GM19099 (cell line): ENCODE results near the gene DOC2A.

Experiments
- POLR2A ChIP-seq: IDR thresholded peaks from 3 replicates; pipeline ENCODE4 v1.6.1; 2011; ENCODE audit warnings: low read depth; ENCODE audit not compliant: insufficient read length; ENCODE audit errors: extremely low read depth

DOC2A gene

DNA sequence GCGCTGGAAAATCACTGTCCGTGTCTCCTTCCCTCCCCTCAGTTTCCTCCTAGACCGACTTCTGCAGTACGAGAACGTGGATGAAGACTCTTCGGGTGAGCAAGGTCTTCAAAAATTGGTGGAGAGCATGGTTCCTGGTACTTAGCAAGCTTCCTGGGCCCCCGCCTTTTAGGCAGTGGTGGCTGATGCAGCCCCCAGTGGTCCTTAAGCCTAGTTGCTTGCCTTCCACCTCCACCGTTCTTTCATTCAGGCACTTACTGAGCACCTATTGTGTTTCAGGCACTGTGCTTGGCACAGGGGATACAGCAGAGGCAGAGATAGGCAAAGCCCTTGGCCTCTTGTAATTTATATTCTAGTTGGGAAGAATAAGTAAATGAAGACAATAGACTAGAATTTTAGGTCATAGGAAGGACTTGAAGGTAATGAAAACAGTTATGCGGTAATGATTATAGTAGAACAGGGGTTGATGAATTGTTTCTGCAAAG, 14.0 kb downstream of the DOC2A start:
- no peak for TF ChIP-seq POLR2A

DNA sequence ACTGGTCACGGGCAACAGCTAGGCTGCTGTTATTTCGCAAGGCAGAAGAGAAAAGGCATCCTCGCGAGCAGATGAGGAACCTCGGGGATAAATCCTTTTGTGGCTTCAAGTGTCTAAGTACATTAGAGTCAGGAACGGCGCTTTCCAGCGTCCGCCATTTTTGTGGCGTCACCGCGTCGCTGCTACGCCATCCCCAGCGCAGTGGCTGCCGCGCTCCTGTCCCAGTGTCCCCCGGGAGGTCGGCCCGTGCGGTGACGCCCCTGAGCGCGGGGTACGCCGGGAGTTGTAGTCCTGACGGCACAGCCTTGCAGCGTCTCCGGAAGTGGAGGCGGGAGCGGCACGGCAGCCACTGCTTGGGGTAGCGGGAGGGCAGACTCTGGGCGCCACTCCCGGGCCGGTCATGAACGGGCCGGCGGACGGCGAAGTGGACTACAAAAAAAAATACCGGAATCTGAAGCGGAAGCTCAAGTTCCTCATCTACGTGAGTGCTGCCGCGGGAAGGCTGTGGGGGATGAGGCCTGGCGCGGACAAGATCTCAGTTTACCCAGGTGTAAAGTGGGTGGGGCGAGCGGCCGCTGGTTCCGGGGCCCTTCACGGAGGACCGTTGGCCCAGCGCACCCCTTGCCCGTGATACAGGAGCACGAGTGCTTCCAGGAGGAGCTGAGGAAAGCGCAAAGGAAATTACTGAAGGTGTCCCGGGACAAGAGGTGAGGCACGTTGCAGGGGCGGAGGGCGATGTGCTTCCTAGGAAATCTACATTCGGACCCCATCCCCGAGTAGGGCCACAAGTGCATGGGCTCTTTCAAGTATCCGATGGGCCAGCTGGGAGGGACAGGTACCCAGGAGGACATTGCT, 14.7 kb downstream of the DOC2A start, which contains the start of gene INO80E:
TSS of gene INO80E (plus strand) at position 331 of the 855 bp plus-strand sequence. CDS start at position 401, 70 bp downstream.
- TF ChIP-seq POLR2A, result peak; percentile 74

DNA sequence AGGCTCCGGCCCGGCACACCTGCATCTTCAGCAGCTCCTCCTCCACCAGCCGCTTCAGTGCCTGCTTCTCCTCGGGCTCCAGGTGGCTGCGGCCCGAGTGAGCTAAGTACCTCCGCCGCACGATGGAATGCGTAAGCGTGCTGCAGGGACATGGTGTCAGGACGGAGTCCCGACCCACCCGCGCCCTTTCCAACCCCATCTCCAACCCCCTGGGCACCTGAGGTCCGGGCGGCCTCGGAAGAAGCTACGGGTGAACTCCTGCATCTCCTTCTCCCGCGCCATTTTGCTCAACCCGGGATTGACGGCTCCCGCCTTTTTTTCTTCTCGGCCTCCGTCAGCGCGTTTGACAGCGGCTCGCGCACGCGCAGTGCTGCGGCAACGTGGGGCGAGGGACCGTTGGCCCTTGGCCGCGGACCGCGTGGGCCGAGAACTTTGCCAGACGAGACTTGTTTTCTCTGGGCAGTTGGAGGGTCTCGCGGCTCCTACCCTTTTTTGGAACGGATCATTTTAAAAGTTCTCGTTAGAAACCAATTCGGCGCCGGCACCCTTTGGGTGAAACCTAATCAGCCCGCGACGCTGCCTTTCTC, 15.4 kb downstream of the DOC2A start, which contains the start of gene HIRIP3:
TSS of gene HIRIP3 (minus strand) at position 294 of the 587 bp plus-strand sequence. CDS start at position 282, 12 bp downstream.
- TF ChIP-seq POLR2A, result peak; percentile 62

DNA sequence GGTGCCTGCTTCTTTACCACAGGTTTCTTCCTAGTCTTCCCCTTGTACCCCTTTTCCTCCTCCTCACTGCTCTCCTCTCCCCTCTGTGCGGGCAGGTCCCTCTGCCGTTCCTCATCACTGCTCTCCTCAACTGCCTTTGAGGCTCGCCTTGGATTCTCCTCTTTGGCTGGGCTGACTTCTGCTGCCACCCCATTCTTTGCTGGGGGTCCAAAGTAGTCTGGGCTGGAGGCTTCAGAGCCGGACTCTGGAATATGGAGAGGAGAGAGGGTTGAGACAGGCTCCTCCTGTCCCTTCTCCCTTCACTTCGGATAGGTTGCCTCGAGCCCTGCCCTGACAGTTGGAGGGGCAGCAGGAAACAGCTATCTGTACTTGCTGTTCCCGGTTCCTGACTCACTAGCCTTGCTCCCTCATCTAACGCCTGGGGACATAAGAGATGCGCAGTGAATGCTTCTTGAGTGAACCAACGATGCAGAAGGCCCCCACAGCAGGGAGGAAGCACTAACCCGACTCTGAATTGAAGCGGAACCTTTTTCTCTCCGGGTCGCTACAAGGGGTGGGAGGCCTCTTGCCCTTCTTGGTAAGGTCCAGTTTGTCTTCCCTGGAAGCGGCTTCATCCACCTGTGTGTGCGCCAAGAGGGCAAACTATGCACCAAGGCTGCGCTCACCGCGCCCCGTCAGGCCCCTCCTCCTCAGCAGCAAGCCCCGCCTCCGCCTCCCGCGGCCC, 16.1 kb downstream of the DOC2A start:
- no peak for TF ChIP-seq POLR2A

DNA sequence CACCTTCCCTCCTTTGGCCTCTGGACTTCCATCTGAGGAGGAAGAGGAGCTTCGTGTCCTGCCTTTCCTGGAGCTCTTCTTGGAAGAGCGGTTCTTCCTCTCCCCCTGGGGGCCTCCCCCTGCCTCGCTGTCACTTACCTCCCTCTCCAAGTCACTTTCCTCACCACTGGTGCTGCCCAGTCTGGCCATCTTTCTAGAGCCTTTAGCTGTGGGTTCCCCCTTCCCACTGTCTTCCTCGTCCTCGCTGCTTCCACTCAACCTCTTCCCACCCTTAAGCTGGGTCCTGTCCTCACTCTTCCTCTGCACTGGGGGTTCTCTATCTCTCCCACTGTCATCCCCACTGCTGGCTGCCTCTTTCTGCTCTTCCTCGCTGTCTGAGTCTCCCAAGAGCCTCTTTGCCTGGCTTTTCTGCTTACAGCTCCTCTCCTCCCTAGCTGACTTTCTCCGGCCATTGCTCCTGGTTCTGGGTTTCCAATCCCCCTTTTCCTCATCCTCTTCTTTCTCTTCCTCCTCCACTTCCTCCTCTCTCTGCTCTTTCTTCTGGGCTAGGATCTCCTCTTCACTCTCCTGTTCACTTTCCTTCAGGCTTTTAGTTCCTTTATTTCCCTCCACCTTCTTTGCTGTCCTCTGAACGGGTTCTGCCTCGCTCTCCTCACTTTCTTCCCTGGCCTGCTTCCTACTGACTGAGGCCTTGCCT, 16.8 kb downstream of the DOC2A start:
- TF ChIP-seq POLR2A, result no peak

DNA sequence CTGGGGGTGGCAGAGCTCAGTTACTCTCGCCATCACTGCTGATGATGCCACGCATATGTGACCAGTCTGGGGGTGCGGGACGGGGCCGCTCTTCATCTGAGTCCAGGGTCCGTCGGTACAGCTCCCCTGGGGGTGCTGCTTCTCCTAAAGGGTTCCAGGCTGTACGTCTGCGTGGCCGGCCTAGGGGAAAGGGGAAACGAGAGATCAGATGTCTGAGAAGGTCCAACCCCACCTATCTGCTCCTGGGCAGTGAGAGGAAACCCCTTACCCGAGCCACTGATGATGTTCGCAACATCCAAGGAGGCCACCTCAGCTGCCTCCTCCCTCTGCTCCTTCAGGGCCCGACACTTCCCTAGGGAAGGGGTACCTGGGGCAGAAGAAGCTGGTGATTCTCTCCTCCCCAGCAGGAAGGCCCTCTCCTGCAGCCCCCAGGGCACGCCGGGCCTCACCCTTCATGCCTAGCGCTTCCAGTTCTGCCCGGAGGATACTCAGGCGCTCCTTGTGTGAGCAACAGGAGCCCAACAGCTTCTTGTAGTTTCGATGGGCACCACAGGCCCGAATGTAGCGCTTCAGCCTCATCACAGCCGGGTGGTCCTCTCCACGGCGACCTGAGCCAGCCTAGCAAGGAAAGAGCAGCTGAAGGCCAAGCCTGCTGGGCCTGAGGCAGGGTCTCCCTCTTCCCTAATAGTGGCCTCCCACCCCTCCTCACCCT, 17.5 kb downstream of the DOC2A start:
- TF ChIP-seq POLR2A, result no peak

DNA sequence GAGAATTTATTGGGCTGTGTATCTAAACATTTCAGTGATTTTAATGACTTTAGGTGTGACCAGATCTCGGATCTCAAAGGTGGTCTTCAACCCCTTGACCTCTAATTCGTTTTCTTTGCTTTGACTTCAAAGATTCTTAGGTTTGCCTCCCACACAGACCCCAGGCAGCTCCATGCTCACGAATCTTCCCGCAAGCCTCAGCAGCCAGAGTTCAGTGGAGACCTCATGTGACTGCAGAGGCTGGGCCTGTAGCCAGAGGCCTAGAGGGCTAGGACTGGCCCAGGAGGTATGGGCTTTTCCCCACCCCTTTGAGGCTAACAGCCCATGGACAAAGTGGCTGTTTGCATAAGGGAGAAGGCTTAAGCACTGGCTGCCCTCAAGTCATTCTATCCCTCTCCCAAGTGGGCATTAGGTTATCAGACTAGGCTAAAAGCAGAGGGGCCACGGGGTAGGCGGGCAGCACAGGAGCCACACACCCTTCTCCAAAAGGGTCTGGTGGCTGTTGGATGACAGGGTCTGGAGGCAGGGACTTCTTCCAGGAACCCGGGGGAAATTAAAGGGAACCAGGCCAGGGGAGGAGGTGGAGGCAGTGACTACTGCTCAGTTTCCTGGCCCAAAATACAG, 18.4 kb downstream of the DOC2A start:
- TF ChIP-seq POLR2A, result peak; percentile 0

DNA sequence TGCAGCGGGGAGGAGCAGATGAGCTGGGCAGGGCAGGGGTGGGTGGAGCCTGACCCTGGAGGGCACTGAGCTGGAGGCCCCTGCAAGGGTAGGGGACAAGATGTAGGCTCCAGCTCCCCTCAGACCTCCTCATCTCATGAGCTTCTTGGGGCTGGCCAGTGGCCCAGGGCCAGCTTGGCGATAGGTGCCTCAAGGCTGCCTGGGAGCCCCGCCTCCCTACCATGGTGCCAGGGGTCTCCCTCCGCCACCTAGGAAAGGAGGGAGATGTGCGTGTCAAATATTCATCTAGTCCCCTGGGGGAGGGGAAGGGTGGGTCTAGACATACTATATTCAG, 19.3 kb downstream of the DOC2A start:
- no peak for TF ChIP-seq POLR2A

DNA sequence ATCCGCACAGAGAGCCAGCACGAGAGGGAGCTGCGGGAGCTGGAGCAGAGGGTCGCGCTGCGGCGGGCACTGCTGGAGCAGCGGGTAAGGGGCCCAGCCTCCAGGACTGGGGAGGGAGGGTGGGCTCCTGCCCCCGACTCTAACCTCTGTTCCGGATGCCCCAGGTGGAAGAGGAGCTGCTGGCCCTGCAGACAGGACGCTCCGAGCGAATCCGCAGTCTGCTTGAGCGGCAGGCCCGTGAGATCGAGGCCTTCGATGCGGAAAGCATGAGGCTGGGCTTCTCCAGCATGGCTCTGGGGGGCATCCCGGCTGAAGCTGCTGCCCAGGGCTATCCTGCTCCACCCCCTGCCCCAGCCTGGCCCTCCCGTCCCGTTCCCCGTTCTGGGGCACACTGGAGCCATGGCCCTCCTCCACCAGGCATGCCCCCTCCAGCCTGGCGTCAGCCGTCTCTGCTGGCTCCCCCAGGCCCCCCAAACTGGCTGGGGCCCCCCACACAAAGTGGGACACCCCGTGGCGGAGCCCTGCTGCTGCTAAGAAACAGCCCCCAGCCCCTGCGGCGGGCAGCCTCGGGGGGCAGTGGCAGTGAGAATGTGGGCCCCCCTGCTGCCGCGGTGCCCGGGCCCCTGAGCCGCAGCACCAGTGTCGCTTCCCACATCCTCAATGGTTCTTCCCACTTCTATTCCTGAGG, 19.8 kb downstream of the DOC2A start:
- no peak for TF ChIP-seq POLR2A

DNA sequence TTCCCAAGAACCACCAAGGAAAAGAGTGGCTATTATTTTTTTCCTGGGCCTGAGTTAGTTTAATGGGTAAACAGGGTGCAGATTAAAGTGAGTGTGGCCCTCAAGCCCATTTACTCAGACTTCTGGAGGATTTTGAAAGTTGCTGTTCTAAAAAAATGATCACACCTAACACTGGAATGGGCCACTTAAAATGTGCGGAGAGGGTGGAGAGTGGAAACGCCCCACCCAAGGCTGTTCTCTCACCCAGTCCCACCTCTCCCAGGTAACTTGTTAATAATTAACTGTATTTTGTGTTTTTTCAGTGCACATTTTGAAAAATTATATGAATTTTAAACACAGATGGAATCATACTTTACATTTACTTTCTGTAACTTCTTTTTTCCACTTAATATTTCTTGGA, 20.8 kb downstream of the DOC2A start:
- TF ChIP-seq POLR2A, result no peak

DNA sequence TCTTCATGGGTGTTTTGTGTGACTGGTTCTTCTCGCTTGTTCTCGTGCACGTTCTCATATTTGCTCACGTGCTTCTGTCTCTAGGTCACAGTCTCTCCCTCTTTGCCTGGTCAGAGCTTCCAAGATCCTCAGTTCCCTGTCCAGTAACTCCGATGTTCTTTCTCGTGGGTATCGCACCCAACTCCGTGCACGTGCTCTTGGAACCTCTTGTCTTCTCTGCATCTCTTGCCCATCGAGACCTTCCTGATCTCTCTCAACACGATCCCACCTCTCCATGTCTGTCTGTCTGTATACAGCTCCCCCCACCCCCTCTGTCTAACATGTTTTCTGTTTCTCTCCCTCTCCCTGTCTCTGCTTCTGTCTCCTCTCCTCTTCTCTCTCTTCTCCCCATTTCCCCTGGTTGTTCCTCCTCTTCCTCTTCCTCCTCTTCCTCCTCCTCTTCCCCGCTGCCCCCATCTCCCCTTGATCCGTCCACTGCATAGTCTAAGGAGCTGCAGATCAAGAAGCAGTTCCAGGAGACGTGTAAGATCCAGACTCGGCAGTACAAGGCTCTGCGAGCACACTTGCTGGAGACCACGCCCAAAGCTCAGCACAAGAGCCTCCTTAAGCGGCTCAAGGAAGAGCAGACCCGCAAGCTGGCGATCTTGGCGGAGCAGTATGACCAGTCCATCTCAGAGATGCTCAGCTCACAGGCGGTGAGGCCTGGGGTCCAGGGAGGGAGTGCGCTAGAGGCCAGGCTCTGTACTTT, 21.5 kb downstream of the DOC2A start:
- TF ChIP-seq POLR2A, result no peak

DNA sequence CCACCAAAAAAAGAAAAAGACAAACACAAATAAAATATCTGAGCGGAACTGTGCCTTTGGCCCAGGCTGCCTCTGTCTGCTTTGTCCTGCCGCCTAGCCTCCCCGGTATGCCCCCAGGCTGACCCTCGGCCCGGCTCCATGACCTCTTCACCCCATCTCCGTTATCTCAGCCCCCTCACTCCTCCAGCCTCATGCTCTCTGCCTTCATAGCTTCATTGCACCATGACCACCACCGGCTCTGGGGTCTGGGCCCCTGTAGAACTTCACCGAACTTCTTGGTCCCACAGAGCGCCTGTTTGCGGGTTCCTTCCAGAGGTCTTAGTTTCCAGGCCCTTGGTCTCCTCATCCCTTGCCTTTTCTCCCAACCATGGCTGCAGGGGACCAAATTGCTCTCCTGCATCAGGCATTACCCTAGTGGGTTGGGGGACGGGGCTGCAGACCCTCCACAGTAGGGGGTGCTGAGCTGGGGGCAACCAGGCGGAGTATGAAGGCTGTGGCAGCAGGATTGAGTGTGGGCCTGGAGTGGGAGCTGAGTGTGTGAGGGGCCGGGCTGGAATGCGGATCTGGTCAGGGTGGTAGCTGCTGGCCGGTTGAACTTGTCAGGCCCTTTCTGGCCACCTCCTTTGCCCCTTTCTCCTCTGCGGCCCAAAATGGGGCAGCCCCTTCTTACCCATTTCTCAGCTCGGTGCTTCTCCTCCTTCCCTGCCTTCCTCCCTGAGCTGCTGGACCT, 22.3 kb downstream of the DOC2A start:
- no peak for TF ChIP-seq POLR2A
